DMS53 (cell line): ENCODE results near the gene MS4A6A.
"Not testable (repeated sequence)": the region's sequence is repeated elsewhere in the genome, so short reads cannot be mapped to it uniquely, and the experiment has no call there.

ENCODE experiments used
- DNase-seq: peaks from one replicate; lab custom pipeline; 2025; lab: John Stamatoyannopoulos, UW

MS4A6A gene, protein sequence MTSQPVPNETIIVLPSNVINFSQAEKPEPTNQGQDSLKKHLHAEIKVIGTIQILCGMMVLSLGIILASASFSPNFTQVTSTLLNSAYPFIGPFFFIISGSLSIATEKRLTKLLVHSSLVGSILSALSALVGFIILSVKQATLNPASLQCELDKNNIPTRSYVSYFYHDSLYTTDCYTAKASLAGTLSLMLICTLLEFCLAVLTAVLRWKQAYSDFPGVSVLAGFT

GRCh38 chr11:60182541-60183330 lies at the start of gene MS4A6A:
Gene MS4A6A, minus strand, starts transcription at chr11:60183083. Its CDS starts 1,356 bp downstream, at chr11:60181727.
- DNase-seq: no peak

DNA sequence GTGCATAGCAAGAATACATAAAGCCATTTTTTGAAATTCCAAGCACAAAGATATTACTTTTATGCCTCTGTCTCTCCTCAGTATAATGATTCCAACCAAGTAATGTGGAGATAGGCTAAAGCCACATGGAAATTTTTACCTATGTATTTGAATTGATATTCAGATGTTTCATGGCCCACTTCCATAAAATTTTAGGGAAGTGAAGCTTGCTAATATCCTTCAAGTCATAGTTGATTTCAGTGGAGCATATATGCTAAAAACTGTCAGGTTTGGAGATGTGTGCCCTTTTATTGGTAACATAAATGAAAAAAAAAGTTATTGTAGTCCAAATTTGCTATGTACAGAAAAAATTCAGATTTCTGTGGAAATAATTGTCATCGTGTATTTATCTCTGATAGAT lies 47.8 kb upstream of the MS4A6A start:
- DNase-seq: no peak

- no peak for DNase-seq
Measured at GRCh38 chr11:60222141-60222540, 39.3 kb upstream of the MS4A6A start.

DNA sequence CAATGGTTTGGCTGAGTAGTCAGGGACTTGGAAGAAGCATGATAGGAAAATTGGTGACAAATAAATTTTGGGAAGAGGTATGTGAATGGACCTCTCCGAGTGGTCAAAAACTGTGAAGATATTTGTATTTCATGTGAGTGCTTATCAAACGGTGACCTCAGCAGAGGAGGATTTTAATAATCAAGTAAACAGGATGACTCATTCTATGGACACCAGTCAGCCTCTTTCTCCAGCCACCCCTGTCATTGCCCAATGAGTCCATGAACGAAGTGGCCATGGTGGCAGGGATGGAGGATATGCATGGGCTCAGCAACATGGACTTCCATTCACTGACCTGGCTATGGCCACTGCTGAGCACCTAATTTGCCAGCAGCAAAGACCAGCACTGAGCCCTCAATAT lies 38.8 kb upstream of the MS4A6A start:
- peak; percentile 50 for DNase-seq

DNA sequence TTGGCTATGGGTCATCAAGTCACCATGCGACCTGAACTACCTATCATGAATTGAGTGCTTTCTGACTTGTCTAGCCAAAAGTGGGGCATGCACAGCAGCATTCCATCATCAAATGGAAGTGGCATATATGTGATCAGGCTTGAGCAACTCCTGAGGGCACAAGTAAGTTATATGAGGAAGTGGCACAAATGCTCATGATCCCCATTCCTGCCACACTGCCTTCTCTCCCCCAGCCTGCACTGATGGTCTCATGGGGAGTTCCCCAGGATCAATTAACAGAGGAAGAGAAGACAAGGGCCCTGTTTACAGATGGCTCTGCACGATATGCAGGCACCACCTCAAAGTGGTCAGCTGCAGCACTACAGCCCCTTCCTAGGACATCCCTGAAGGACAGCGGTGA lies 38.3 kb upstream of the MS4A6A start:
- no peak for DNase-seq

DNA sequence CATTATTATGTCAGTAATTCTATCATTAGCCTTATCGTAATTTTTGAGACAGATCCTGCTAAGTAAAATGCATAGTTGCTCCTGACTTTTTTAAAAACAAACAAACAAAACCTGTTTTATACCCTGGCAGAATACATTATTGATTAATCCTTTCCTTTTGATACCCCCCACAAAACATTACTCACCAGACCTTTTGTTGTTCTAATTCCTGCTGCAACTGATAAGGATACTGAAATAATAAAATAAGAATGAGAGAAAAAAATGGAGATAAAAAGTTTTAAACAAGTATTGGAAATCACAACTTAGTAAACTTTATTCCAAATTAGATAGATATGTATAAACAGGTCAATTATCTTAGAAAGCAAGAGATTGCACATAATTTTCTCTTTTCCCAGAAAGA lies 31.5 kb upstream of the MS4A6A start:
- no peak for DNase-seq

- no peak for DNase-seq
Measured at GRCh38 chr11:60211206-60211605, 28.3 kb upstream of the MS4A6A start.

DNA sequence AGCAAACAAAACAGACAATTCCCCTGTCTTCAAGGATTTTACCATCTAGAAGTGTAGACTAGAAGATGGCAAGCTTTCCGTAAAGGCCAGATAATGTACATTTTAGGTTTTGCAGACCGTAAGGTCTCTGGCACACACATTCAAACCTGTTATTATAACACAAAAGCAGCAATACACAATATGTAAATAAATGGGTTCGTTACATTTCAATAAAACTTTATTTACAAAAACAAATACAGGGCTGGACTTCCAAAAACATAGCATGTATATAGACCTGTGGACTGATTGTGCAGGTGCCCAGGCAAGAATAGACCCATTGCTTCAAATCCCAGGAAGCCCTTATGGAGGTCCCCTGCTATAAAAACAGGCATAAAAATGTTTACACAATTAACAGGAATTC lies 27.1 kb upstream of the MS4A6A start:
- DNase-seq: no peak

DNA sequence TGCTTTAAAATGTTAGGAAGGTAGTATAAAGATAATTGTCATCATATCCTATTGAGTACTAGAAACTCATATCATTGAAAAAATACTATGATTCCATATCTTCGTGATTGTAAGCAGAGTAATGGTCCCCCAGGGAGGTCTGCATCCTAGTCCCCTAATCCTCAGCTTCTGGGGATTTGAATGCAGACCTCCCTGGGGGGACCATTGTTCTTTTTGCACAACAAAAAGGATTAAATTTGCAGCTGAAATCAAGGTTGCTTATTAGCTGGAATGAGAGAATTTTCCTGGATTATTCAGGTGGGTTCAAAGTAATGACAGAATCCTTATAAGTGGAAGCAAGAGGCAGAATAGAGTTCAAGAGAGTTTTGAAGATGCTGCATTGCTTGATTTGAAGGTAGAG lies 26.1 kb upstream of the MS4A6A start:
- DNase-seq: no peak

GRCh38 chr11:60208146-60208895 lies 25.4 kb upstream of the MS4A6A start:
- DNase-seq: no peak

GRCh38 chr11:60206616-60207015 lies 23.7 kb upstream of the MS4A6A start:
- no peak for DNase-seq

- no peak for DNase-seq
Measured at GRCh38 chr11:60204922-60205321, 22.0 kb upstream of the MS4A6A start.

- DNase-seq: not testable (repeated sequence)
Measured at GRCh38 chr11:60201334-60201733, 18.5 kb upstream of the MS4A6A start.

GRCh38 chr11:60197442-60197841 lies 14.6 kb upstream of the MS4A6A start:
- DNase-seq: no peak

DNA sequence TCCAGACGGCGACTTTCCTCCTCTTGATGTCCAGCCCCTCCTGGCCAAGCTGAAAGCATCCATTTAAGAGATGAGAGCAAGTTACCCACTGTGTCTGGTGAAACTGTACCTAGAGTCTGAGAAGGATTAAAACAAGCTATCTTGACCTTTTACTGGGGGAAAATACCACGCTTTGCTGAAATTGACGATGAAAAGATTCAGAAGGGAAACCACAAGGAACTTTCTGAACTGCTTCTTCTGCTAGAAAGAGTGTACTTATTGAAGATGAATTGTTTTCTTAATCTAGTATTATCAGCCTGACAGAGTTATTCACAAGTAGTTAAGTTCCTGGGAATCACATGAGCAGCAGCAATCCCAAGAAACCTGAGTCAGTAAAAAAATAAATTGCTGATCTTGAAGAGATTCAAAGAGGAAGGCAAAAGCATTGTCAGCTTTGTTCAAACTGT lies 13.1 kb upstream of the MS4A6A start:
- no peak for DNase-seq

GRCh38 chr11:60194511-60194910 lies 11.6 kb upstream of the MS4A6A start:
- no peak for DNase-seq

GRCh38 chr11:60193687-60194433 lies 11.0 kb upstream of the MS4A6A start:
- DNase-seq: peak; percentile 80

- DNase-seq: not testable (repeated sequence)
Measured at GRCh38 chr11:60192564-60192963, 9.7 kb upstream of the MS4A6A start.

DNA sequence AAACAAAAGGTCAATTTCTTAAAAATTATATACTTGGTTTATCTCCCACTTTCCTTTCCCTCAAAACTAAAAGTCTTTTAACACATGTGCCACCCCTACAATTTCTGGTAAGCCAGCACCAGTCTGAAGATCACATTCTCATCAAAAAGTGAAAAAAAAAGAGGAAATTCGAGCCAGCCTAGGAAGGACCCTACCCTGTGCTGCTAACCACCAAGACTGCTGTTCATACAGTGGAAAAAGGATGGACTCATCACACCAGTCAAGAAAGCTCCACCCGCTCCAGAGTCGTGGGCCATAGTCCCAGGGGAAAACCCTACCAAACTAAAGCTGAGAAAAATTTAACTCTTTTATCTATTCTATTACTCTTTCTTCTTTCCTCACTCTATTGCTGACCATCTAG lies 5.6 kb upstream of the MS4A6A start:
- not testable (repeated sequence) for DNase-seq

DNA sequence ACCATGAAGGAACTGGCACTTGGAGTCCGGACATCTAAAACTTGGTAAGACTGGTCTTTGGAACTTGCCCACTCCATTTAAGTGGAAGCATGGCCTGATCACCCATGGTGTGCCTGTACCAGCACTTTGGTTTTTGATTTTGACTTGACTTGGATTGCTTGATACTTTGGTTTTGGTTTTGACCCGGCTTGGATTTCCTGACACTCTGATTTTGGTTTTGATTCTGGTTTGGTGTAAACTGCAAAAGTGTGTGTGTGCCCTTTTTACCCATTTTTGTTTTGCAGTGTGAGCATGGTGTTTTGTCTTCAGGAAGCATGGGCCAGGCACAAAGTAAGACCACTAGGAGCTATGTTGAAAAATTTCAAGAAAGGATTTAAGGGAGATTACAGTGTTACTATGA lies 3.2 kb upstream of the MS4A6A start:
- not testable (repeated sequence) for DNase-seq

GRCh38 chr11:60185512-60185827 lies 2.6 kb upstream of the MS4A6A start:
- DNase-seq: not testable (repeated sequence)

DNA sequence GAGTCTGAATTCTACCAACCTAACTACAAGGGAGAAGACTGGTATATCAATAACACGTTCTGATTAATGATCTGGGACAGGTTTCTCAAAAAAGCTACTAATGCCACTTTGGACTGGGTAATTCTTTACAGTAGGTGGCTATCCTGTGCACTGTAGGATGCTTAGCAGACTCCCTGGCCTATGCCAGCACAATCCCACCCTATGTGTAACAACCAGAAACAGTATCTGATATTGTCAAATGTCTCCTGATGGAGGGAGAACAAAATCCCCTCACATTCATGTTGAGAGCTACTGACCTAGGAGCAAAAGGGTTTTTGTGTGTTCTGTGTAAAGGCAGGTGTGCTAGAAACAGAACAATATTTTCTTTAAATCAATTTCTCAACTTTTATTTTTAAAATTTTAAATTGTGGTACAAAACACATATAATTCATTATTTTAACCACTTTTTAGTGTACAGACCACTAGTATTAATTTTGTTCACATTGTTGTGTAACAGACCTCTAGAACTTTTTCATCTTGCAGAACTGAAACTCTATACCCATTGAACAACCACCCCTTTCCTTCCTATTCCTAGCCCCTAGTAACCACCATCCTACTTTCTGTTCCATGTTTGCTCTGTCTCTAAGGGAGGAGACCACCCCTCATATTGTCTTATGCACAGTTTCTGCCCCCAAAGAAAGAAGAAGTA lies 2.1 kb upstream of the MS4A6A start:
- no peak for DNase-seq
